Stimulated activated CD4-positive, alpha-beta T cell treated with anti-CD3 and anti-CD28 coated beads, Interleukin-1b, Interleukin-23, amount 100 ng/mL, for 48 hours (primary cell): ENCODE results near the gene NKX6-2.
"Not testable (repeated sequence)": the region's sequence is repeated elsewhere in the genome, so short reads cannot be mapped to it uniquely, and the experiment has no call there.

Source experiments
- DNase-seq: peaks from one replicate; pipeline ENCODE4 v3.0.0-alpha.2; 2020

The NKX6-2 gene

GRCh38 chr10:132777441-132777840 lies 8.5 kb downstream of the NKX6-2 start:
- no peak for DNase-seq

GRCh38 chr10:132776821-132777220 lies 9.1 kb downstream of the NKX6-2 start:
- no peak for DNase-seq

- no peak for DNase-seq
Measured at GRCh38 chr10:132776186-132776585, 9.8 kb downstream of the NKX6-2 start.

- no peak for DNase-seq
Measured at GRCh38 chr10:132774902-132775863, 10.8 kb downstream of the NKX6-2 start.

- DNase-seq, result no peak
Measured at GRCh38 chr10:132774181-132774901, 11.6 kb downstream of the NKX6-2 start.

- DNase-seq, result not testable (repeated sequence)
Measured at GRCh38 chr10:132772816-132773215, 13.1 kb downstream of the NKX6-2 start.

GRCh38 chr10:132770061-132771021 lies 15.6 kb downstream of the NKX6-2 start:
- DNase-seq, result no peak

GRCh38 chr10:132768346-132769248 lies 17.4 kb downstream of the NKX6-2 start:
- no peak for DNase-seq

GRCh38 chr10:132766291-132766690 lies 19.7 kb downstream of the NKX6-2 start:
- DNase-seq, result no peak

- no peak for DNase-seq
Measured at GRCh38 chr10:132765435-132765834, 20.5 kb downstream of the NKX6-2 start.

- no peak for DNase-seq
Measured at GRCh38 chr10:132764108-132764507, 21.8 kb downstream of the NKX6-2 start.

GRCh38 chr10:132763545-132763944 lies 22.4 kb downstream of the NKX6-2 start:
- DNase-seq, result no peak

- DNase-seq, result no peak
Measured at GRCh38 chr10:132762267-132762666, 23.7 kb downstream of the NKX6-2 start.

- no peak for DNase-seq
Measured at GRCh38 chr10:132761395-132762060, 24.4 kb downstream of the NKX6-2 start.

GRCh38 chr10:132758865-132759264 lies 27.1 kb downstream of the NKX6-2 start:
- no peak for DNase-seq

- no peak for DNase-seq
Measured at GRCh38 chr10:132757171-132757570, 28.8 kb downstream of the NKX6-2 start.

- no peak for DNase-seq
Measured at GRCh38 chr10:132756591-132756990, 29.4 kb downstream of the NKX6-2 start.

- no peak for DNase-seq
Measured at GRCh38 chr10:132755166-132755711, 30.7 kb downstream of the NKX6-2 start.

- no peak for DNase-seq
Measured at GRCh38 chr10:132754071-132754470, 31.9 kb downstream of the NKX6-2 start.

GRCh38 chr10:132753596-132753995 lies 32.4 kb downstream of the NKX6-2 start:
- no peak for DNase-seq

GRCh38 chr10:132752961-132753360 lies 33.0 kb downstream of the NKX6-2 start:
- no peak for DNase-seq
